Endothelial cell of umbilical vein (primary cell): ENCODE measurements around the gene EML6. TPM values are rescaled to one million over a fixed set of nuclear protein-coding genes. Genes with fewer than 3 reads are reported as not detected.

ENCODE experiments used
- BruUV-seq: library from RNA; stranded (reverse); fragments of 400-500 nt; replicated peaks from 2 replicates; lab custom pipeline; 2021; lab: Mats Ljungman, UMichigan
- CTCF ChIA-PET: fragments of 300-600, 350-600 bp; sonication (Branson Sonifier 250); formaldehyde crosslinking; loops from one replicate; lab custom pipeline; 2021; ENCODE audit warnings: antibody characterized with exemption, inconsistent platforms; lab: Charles Lee
- POLR2A ChIA-PET: fragments of 300-600, 350-600 bp; sonication (Branson Sonifier 250); formaldehyde crosslinking; loops from one replicate; lab custom pipeline; 2021; ENCODE audit warnings: antibody characterized with exemption, inconsistent platforms; lab: Charles Lee
- DNase-seq: peaks from one replicate; pipeline ENCODE4 v3.0.0-alpha.2; 2011; ENCODE audit warnings: low read depth, low spot score
- FAIRE-seq: peaks from 2 replicates; lab custom pipeline; 2011; peaks lifted over from hg19 to GRCh38; lab: Jason Lieb, UNC
- H2AFZ ChIP-seq: 2 replicates; pipeline ENCODE4 v1.6.0; 2012; ENCODE audit warnings: low read depth, low read length, control low read depth, inconsistent platforms
- H3K27ac ChIP-seq: 2 replicates; pipeline ENCODE4 v1.5.1; 2011; ENCODE audit warnings: low read depth, mild to moderate bottlenecking, control low read depth, low read length, moderate library complexity; ENCODE audit not compliant: insufficient read depth
- H3K27me3 ChIP-seq, 2 experiments: 2 replicates each; pipeline versions ENCODE4 v1.6.0 to v1.6.1; 2011; ENCODE audit warnings: low read length in 2 of 2, mixed read lengths in 1 of 2; ENCODE audit not compliant: control insufficient read depth in 2 of 2, insufficient read depth in 2 of 2
- H3K36me3 ChIP-seq, 2 experiments: 2 replicates in 1 of 2; 3 replicates in 1 of 2; pipeline ENCODE4 v1.5.1; 2011; ENCODE audit warnings: low read length in 2 of 2, mild to moderate bottlenecking in 1 of 2, moderate library complexity in 1 of 2; ENCODE audit not compliant: control insufficient read depth in 2 of 2, insufficient read depth in 2 of 2; ENCODE audit errors: extremely low read depth in 1 of 2
- H3K4me1 ChIP-seq: 3 replicates; pipeline ENCODE4 v1.5.1; 2011; ENCODE audit warnings: mild to moderate bottlenecking, low read length; ENCODE audit not compliant: control insufficient read depth, insufficient read depth; ENCODE audit errors: extremely low read depth
- H3K4me2 ChIP-seq: 2 replicates; pipeline ENCODE4 v1.6.1; 2011; ENCODE audit warnings: low read length, control low read depth, mixed read lengths; ENCODE audit not compliant: insufficient read depth
- H3K4me3 ChIP-seq, 3 experiments: fragments of 200-600 bp in 1 of 3; sonication (generic), shearing (Covaris generic) in 1 of 3; replicated peaks in 1 of 3; 2 replicates each; pipeline ENCODE4 v1.5.1; 2011 to 2016; ENCODE audit warnings: control low read depth in 3 of 3, low read length in 3 of 3, mild to moderate bottlenecking in 2 of 3, inconsistent platforms in 1 of 3, low read depth in 1 of 3, moderate library complexity in 1 of 3; ENCODE audit not compliant: insufficient read depth in 1 of 3
- H3K79me2 ChIP-seq: 2 replicates; pipeline ENCODE4 v1.6.0; 2012; ENCODE audit warnings: low read length, inconsistent platforms; ENCODE audit not compliant: control insufficient read depth, insufficient read depth
- H3K9ac ChIP-seq: replicated peaks from 2 replicates; pipeline ENCODE3; 2011; ENCODE audit warnings: low read length, control low read depth; ENCODE audit not compliant: insufficient read depth; ENCODE audit errors: extremely low read depth
- H3K9me1 ChIP-seq: replicated peaks from 3 replicates; pipeline ENCODE4 v1.6.0; 2011; ENCODE audit warnings: mild to moderate bottlenecking, low read length; ENCODE audit not compliant: control insufficient read depth, insufficient read depth; ENCODE audit errors: extremely low read depth
- H3K9me3 ChIP-seq: replicated peaks from 2 replicates; pipeline ENCODE4 v1.5.1; 2012; ENCODE audit warnings: low read length, inconsistent platforms; ENCODE audit not compliant: control insufficient read depth, insufficient read depth
- H4K20me1 ChIP-seq: replicated peaks from 2 replicates; pipeline ENCODE3; 2011; ENCODE audit warnings: mild to moderate bottlenecking, low read length; ENCODE audit not compliant: control insufficient read depth, insufficient read depth; ENCODE audit errors: extremely low read depth
- CTCF ChIP-seq, 2 donors: IDR thresholded peaks; 1 replicate in 1 of 2; 2 replicates in 1 of 2; pipeline ENCODE4 v1.5.1; 2011; ENCODE audit warnings: low read length in 2 of 2, mild to moderate bottlenecking in 2 of 2, moderate library complexity in 2 of 2, control low read depth in 1 of 2, inconsistent platforms in 1 of 2, low read depth in 1 of 2; ENCODE audit not compliant: insufficient read depth in 1 of 2; ENCODE audit errors: extremely low read depth in 1 of 2
- FOS ChIP-seq: IDR thresholded peaks from 2 replicates; pipeline ENCODE4 v1.6.1; 2011; ENCODE audit warnings: mild to moderate bottlenecking, low read length, moderate library complexity, borderline replicate concordance; ENCODE audit not compliant: insufficient read depth
- GATA2 ChIP-seq: IDR thresholded peaks from 2 replicates; pipeline ENCODE4 v1.7.0; 2011; ENCODE audit warnings: low read depth, mild to moderate bottlenecking, moderate library complexity, mixed read lengths, low read length; ENCODE audit not compliant: insufficient read length, insufficient read depth
- JUN ChIP-seq: IDR thresholded peaks from 2 replicates; pipeline ENCODE4 v1.6.1; 2011; ENCODE audit warnings: borderline replicate concordance, low read depth; ENCODE audit not compliant: insufficient read length, insufficient read depth
- POLR2A ChIP-seq: IDR thresholded peaks from 2 replicates; pipeline ENCODE4 v1.6.1; 2012; ENCODE audit warnings: low read depth, mild to moderate bottlenecking, control low read depth, low read length
- POLR2AphosphoS5 ChIP-seq: IDR thresholded peaks from 2 replicates; pipeline ENCODE4 v1.6.1; 2012; ENCODE audit warnings: low read depth, mild to moderate bottlenecking, control low read depth, low read length, moderate library complexity; ENCODE audit not compliant: insufficient read depth
- dilution Hi-C: fragments of 300-500 bp; cut with MboI; formaldehyde crosslinking; loops from one replicate; pipeline ENCODE4 v1.15.0; 2019; ENCODE audit warnings: low sequenced_read_pairs; ENCODE audit not compliant: extremely low pct_ligation_motif_present
- intact Hi-C: fragments of 100-400 bp; cut with micrococcal nuclease; formaldehyde crosslinking; loops from one replicate; pipeline ENCODE4 v1.10.0; 2022
- polyA plus RNA-seq, 4 experiments: library from polyadenylated mRNA; depleted of rRNA in 3 of 4; stranded (reverse) in 3 of 4; unstranded in 1 of 4; fragments of >200 nt; gene quantifications; 2 replicates each; pipeline versions ENCODE4 v1.2.1 to v1.2.3, GENCODE V29; 2011 to 2012; ENCODE audit warnings: missing spikeins in 1 of 4
- total RNA-seq: library from RNA; stranded (reverse); gene quantifications from 2 replicates; pipeline ENCODE4 v1.2.3, GENCODE V29; 2021
- TF ChIP-seq, protein P1 (sequence below): IDR thresholded peaks from 2 replicates; pipeline ENCODE4 v1.6.1; 2011; ENCODE audit not compliant: insufficient read depth, insufficient read length

Gene EML6
- total and polyA plus RNA-seq, 2 donors (not counting 3 experiments of a cell fraction or from before 2014, with no cell fraction given) = 0.79 to 2.1 TPM

GRCh38 chr2:55001716-55002115, 278.3 kb downstream of the EML6 start:
- H3K9me1 ChIP-seq = peaks cover 4% of the 10 kb centered on the region
- H4K20me1 ChIP-seq = peaks cover 50% of the 10 kb centered on the region
- TF ChIP-seq FOS (no peak), POLR2AphosphoS5 (no peak), POLR2A (no peak), JUN (no peak), GATA2 (no peak), CTCF (IDR thresholded peaks at IDR 0.05; ENCODE audit: extremely low read depth in 1 of 2, insufficient read depth in 1 of 2, low read depth in 1 of 2, low read length in 2 of 2) (no peak)
- TF ChIP-seq, protein P1, sequence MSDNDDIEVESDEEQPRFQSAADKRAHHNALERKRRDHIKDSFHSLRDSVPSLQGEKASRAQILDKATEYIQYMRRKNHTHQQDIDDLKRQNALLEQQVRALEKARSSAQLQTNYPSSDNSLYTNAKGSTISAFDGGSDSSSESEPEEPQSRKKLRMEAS = no peak
- FAIRE-seq = no peak
- H3K9me3 ChIP-seq = no peaks in the 10 kb centered on the region
- dilution Hi-C loops (no loop called here), intact Hi-C loops (no loop called here)
- H3K27me3 ChIP-seq = no peaks in the 10 kb centered on the region
- no peak for DNase-seq
- H3K4me2 ChIP-seq = no peak overlapping the region
- H3K79me2 ChIP-seq = peaks cover 100% of the 10 kb centered on the region
- H3K4me3 ChIP-seq = no peak overlapping the region
- H3K36me3 ChIP-seq = no peaks in the 10 kb centered on the region
- H3K4me1 ChIP-seq = peaks cover 11% of the 10 kb centered on the region
- H3K9ac ChIP-seq = no peak overlapping the region
- no peak overlapping the region for H2AFZ ChIP-seq
- no TSS peak for BruUV-seq
- ChIA-PET CTCF (interaction anchor here (0.6 to 2.1 kb wide), 5 partner anchors 25 to 167 kb away, joined by 3 to 11 read pairs (median 3); no protein-coding TSS in a partner anchor), POLR2A (no interaction called here)
- no peak overlapping the region for H3K27ac ChIP-seq
